DLD1 (cell line): ENCODE measurements around the gene MET.
"Not testable (repeated sequence)": the region's sequence is repeated elsewhere in the genome, so short reads cannot be mapped to it uniquely, and the experiment has no call there.

Experiments
- in situ Hi-C: cut with HindIII; loops from 2 replicates; pipeline ENCODE4 v1.10.0; 2017; ENCODE audit warnings: low sequenced_read_pairs

MET gene

DNA sequence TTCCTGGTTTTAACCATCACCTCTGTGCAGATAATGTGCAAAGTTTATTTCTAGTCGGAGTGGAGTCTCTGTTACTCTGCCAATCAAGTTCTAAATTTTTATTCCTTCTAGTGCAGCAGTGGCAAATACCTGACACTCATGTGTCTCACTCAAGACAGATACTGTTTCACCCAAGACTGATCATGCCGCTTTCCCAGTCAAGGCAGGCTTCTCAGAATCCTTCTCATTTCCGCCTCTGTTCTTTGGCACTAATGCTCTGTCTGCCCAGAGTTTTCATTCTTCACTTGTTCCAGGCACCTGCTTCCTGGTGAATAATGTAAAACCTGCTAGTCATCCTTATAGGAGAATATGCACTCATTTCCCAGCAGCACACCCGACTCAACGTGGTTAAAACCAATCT lies 24.7 kb downstream of the MET start:
- in situ Hi-C loops: no loop called here

DNA sequence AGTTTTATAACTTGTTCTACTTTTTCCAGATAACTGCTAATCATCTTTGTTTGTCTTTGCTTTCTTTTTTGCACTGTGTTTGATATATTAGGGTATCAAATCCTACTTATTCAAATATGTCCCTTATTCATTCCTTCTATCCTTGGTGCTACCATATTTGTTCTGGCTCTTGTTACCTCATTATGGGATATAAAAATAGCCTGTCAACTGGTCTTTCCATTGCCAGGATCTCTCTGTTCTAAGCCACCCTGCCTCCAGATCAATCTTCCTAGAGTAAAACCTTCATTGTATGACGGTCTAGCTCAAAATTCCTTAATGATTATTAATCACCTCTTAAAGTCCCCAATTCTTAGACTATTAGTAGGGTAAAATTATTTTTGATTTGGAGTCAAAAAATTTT lies 25.2 kb downstream of the MET start:
- in situ Hi-C loops: no loop called here

DNA sequence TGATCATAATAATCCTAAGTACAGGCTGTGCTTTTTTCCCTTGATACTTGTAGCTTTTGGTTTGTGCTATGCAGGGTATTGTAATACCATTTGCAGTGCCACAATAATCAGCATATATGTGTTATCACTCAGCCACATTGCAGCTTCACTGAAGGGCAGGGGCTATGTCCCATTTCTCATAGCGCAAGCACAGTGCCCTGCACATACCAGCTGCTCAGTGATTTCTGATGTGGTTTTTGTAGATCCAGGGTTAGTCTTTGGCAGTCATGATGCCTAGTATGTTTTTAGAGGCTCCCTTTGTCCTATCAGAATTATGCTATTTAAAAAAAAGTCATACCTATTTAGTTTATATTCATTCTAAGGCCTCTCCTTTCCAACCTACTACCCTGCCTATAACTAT lies 25.8 kb downstream of the MET start:
- in situ Hi-C loops: no loop called here

DNA sequence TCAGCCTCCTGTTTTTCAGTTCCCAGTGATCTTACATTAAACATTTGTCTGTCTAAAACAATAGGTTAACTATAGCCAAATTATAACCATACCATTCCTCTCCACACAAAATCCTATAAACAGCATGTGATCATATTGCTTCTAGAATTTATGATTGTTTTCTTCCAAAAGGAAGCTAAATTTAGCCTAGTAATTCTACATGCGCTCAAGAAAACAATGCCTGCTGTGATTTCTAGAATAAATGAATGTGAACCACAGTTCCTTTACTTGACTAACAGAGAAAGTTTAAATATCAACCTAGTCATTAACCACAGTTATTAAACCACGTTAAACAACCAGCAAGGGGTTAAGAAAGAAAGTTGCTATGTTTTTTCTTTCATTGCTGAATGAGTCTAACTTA lies 26.4 kb downstream of the MET start:
- in situ Hi-C loops: no loop called here

DNA sequence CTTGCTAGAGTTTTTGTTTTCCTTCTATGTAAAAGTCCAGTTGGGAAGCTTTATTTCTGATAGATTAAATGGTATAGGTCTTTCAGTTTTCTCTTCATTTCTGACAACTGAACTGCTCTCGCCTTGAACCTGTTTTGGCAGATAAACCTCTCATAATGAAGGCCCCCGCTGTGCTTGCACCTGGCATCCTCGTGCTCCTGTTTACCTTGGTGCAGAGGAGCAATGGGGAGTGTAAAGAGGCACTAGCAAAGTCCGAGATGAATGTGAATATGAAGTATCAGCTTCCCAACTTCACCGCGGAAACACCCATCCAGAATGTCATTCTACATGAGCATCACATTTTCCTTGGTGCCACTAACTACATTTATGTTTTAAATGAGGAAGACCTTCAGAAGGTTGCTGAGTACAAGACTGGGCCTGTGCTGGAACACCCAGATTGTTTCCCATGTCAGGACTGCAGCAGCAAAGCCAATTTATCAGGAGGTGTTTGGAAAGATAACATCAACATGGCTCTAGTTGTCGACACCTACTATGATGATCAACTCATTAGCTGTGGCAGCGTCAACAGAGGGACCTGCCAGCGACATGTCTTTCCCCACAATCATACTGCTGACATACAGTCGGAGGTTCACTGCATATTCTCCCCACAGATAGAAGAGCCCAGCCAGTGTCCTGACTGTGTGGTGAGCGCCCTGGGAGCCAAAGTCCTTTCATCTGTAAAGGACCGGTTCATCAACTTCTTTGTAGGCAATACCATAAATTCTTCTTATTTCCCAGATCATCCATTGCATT lies 27.1 kb downstream of the MET start:
- in situ Hi-C loops: no loop called here

DNA sequence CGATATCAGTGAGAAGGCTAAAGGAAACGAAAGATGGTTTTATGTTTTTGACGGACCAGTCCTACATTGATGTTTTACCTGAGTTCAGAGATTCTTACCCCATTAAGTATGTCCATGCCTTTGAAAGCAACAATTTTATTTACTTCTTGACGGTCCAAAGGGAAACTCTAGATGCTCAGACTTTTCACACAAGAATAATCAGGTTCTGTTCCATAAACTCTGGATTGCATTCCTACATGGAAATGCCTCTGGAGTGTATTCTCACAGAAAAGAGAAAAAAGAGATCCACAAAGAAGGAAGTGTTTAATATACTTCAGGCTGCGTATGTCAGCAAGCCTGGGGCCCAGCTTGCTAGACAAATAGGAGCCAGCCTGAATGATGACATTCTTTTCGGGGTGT lies 27.7 kb downstream of the MET start:
- in situ Hi-C loops: no loop called here

DNA sequence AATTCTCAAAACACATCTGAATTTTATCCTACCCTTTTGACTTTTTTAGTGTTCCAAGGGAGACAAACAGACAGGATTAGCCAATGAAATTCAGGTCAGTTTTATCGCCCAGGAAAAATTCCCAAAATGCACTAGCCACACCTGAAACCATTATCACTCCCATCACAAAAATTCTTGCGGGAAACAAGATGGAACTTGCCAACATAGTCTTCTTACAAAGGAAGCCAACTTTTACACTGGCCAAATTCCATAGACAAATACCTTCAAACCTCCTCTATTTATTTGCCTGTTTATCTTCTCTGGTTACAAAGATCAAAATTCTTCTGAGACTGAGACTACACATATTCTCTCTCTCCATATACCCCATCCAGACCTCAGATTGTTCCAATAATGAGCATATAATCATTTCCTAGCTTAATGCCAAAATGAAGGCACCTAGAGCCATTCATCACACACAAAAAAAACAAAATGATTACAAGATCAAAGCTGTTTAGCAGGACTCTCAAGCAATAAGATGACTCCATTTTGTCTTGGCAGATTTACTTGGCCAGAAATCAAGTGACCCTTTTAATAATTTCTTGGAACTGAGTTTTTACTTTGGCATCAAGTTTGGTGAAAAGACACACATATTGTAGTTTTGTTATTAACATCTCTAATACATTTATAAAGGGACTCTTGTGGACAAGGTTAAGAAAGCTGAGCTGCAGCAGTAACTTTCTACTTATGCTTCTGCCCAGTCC lies 30.2 kb downstream of the MET start:
- in situ Hi-C loops: no loop called here

DNA sequence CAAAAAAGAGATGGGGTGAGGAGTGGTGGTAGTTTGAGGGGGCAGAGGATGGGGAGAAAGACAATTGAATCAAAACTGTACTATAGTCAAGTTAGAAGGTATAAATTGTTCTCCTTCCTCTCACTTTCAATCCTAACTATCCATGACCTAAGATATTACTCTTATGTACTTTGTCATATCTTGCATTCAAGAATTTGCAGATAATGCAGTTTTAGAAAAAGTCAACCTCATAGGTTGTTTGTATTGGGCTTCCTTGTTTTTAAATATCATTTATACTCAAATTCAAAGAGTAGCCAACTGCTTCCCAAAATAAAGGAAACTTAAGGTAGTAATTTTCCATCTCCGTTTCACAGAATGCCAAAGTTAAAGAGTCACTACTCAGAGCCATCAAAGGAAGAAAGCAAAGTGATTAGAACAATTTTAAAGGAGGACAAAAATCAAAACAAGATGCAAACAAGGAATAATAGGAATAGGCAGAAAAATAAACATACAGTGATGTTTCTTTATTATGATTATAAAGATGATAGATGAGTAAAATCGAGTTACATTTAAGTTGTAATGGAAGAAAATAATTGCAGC lies 32.7 kb downstream of the MET start:
- in situ Hi-C loops: no loop called here

DNA sequence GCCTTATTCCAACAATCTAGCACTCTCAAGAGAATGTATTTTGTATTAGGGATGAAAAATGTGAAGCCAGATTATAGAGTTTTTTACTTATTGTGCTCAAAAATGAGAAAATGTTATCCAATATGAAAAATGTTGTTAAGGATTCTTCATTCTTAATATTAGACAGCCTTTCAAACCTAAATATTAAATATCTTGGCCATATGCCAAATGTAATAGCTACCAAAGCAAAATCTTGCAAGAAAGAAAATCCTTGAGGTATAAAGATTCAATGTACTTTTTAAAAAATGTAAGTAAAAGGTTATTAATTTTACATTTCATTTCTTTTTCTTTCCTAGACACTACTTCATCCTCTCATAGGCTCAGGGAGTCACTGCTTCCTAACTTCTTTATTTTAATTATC lies 33.4 kb downstream of the MET start:
- in situ Hi-C loops: no loop called here

DNA sequence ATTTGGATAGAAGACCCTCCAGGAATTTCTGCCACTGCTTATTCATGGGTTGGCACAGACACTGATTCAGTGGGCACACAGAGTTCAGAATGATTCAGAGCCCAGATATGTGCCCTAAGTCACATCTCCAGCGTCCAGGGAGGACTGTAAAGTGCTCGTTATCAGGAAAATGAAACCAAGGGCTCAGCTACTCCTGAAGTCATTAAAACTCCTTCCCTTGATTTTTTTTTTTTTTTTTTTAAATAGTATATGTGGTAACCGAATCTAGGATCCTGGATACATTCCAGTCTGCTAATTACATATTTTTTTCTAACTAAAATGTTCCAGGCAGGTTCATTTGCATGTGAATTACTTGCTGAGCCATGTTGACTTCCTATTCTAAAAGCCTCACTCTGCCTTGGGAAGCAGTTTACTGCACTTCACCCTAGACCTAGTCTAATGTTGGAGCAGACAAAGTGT lies 34.7 kb downstream of the MET start:
- in situ Hi-C loops: no loop called here

DNA sequence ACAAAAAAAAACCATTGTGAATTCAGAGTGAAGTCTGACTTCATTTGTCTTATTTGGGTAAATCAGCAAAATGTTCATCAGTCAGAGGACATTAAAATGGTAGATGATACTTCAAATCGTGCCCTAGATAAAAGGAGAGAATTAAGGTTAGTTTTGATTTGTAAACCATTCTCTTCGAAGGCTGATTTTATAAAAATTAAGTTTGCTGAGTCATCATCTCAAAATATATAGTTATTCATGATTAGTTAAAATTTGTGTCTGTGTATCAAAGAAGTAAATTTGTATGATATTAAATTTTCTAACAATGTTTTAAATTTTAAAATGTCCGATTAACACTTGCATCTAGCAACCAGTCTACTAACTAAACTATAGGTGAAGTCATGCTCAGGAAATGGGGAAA lies 35.3 kb downstream of the MET start:
- in situ Hi-C loops: no loop called here

DNA sequence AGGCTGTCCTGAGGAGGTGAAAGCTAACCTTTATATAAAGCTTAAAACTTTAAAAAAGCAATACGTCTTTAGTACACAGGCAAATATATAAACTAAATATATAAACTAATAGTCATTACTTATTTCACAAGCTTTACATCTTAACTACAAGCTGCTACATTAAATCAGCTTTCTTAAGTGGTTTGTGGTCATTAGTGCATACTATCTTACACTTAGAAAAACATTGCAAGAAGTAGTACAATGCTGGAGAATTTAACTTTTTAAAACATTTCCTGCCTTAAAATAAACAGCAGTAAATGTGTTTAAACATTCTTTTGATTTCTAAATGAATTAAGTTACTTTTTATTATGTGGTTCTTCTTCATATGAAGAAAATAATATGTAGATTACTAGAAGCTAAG lies 36.3 kb downstream of the MET start:
- in situ Hi-C loops: no loop called here

DNA sequence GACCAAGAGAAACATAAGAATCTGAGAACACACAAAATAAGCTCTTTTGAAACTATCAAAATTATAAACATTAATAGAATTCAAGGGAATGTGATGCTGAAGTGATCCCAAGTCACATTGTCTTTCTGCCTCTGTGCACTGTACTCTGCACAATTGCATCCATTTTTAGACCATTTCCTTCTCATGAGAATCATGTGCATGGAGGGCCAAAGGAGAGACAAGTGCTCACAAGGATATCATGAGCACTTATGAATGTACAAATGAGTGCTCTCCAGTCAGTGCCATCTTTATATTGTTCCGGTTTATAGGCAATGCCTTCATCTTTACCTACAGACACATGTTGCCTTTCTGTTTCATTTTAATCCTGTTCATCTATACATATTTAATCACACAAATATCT lies 36.9 kb downstream of the MET start:
- in situ Hi-C loops: no loop called here

DNA sequence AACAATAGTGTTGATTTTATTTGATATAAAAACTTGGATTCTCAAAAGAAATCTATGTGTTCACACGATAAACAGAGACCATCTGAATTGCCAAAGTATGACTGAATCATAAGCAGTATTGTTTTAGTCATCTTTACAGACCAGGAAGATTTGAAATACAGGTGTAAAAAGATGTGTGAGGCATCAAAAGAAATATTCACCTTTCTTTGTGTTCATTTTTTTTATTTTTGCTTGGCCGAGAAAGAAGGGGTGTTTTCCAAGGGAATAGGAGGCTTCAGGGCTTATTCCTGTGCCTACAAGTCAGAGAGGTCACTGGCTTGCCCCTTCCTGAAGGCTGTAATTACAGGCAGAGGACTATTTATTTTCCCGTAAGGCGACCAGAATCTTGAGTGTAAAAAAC lies 37.3 kb downstream of the MET start:
- in situ Hi-C loops: no loop called here

DNA sequence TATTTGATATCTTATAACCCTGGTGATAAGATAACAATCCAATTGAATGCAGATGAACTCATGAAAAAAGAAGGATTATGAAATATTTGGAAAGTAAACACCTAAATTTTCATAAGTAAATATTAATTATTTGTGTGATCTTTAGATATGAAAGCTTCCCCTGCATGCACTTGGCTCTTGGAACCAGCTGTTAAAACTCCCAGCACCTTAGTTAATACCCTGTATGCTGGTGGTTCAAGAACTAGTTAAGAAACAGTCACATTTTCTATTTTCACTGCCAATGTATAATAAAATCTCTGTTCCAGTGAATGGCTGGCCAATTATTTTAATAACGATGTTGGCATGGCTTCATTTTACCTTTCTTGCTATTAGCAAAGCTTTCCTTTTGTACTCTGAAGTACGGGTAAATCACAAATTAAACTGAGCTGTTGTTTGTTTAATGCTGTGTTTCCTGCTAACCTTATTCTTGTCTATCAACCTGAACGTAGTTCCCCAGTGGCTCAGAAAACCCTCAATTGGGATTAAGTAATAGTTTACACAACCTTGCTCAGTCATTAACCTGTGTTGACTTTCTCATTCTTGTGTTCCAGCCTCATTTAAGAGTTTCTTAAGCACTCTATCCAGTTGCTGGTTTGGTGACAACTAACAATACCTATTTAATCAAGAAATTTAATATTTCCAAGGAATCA lies 38.9 kb downstream of the MET start:
- in situ Hi-C loops: no loop called here

DNA sequence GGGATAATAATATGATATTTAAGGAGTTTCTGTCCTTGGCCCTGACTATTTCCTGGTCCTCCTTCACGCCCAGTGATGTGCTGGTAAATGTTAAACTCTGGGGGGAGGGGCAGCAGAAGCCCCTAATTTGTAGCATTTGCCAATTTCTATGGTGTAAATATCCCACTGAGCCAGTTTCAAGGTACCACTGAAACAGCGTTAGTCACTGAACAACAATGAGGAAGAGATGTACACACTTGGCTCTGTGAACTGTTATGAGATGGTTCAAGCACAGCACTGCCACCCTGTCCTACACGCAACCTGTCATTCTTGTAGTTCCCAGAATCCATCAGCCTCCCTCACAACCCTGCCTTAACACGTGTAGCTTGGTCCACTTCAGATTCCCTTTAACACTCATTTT lies 39.8 kb downstream of the MET start:
- in situ Hi-C loops: no loop called here

DNA sequence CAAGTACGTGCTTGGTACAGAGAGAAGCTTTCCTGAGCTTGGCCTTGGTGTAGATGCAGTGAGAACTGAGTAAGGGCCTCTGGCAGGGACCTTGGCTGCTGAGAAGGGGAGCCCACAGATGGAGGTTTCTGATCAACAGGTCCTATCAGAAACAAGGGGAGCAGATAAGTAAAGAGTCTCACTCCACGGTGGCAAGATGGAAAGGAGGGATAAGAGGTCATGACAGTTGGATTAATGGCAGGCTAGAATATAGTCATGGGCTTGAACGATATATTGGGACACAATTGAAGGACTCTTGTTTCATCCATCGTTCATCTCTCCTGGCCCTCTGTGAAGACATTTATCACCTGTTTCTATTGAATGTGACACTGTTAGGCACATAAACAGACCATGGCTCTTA lies 41.5 kb downstream of the MET start:
- in situ Hi-C loops: no loop called here

DNA sequence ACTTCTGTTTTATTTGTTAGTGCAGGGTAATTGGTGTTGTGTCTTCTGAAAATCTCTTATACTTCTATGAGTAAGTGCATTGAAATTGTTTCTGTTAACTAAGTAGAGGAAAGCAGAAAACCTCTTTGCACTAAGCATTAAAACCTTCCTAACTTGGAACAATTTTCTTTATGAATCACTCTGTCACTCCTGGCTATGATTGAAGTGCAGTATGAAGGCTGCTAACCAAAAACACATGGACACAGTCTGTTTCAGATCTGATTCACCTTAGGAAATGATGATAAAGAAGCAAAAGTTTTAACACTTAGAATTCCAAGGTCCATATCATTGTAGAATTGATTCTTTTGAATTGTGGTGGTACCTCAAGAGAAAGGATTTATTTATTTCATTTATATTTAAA lies 41.9 kb downstream of the MET start:
- in situ Hi-C loops: no loop called here

DNA sequence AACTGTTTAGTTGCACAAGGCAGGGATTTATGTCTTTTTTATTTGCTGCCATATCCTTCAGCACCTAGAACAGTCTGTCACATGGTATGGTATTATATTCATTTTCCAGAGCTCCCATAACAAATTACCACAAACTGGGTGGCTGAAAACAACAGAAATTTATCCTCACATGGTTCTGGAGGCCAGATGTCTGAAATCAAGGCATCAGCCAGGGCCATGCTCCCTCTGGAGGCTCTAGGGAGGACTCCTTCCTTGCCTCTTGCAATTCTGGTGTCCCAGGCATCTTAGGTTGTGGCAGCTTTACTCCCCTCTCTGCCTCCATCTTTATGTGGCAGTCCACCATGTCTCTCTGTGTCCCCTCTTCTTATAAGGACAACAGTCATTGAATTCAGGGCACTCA lies 43.1 kb downstream of the MET start:
- in situ Hi-C loops: no loop called here

DNA sequence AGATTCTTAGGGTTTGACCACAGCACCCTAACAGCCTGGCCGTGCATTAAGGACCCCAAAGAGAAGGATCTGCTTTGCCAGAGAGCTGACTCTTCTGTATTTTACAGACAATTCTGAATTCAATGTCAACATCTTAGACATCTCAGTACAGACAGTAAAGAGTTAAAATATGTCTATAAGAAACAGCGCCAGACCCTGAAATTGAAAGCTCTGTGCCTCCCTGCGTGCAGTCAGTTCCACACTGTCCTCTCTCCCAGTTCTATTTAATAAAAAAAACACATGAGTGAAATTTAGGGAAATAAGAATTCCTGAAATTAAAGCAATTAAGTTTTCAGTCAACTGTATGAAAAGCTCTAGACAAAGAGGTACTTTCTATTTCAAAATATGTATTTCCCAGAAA lies 45.1 kb downstream of the MET start:
- in situ Hi-C loops: no loop called here

DNA sequence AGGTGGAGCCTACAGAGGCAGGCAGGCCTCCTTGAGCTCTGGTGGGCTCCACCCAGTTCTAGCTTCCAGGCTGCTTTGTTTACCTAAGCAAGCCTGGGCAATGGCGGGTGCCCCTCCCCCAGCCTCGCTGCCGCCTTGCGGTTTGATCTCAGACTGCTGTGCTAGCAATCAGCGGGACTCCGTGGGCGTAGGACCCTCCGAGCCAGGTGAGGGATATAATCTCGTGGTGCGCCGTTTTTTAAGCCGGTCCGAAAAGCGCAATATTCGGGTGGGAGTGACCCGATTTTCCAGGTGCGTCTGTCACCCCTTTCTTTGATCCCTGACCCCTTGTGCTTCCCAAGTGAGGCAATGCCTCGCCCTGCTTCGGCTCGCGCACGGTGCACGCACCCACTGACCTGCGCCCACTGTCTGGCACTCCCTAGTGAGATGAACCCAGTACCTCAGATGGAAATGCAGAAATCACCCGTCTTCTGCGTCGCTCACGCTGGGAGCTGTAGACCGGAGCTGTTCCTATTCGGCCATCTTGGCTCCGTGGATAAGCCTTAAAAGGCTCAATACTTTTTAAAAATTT lies 52.0 kb downstream of the MET start:
- in situ Hi-C loops: not testable (repeated sequence)
